IMR-90 (cell line): ENCODE results near the gene PPOX. TPM values are rescaled to one million over a fixed set of nuclear protein-coding genes. Genes with fewer than 3 reads are reported as not detected.

Experiments used
- ATAC-seq: fragments of 200-7000 bp; cut with Tn5 transposase; 2 replicates; pipeline ENCODE4 v1.9.1; 2020; ENCODE audit warnings: low read depth, mild to moderate bottlenecking, moderate library complexity
- Bru-seq: library from RNA; stranded (reverse); fragments of 400-500 nt; gene quantifications from one replicate; lab custom pipeline; 2021; lab: Mats Ljungman, UMichigan
- BruChase-seq, 2 experiments: library from RNA; stranded (reverse); fragments of 400-500 nt; gene quantifications; one replicate each; lab custom pipeline; 2021; lab: Mats Ljungman, UMichigan
- BruUV-seq: library from RNA; stranded (reverse); fragments of 400-500 nt; replicated peaks from 2 replicates; lab custom pipeline; 2021; lab: Mats Ljungman, UMichigan
- CTCF ChIA-PET: fragments of 300-600 bp; formaldehyde crosslinking; extraction: SDS; loops from one replicate; lab custom pipeline; 2021; ENCODE audit warnings: antibody characterized with exemption; lab: Yijun Ruan, JAX
- POLR2A ChIA-PET: fragments of 300-600 bp; sonication (Branson Sonifier 250); formaldehyde crosslinking; loops from one replicate; lab custom pipeline; 2022; ENCODE audit warnings: antibody characterized with exemption; ENCODE audit not compliant: unreplicated experiment; lab: Charles Lee
- DNase-seq: peaks from one replicate; pipeline ENCODE4 v3.0.0; 2013
- H2AFZ ChIP-seq: replicated peaks from 2 replicates; pipeline ENCODE3; 2013; ENCODE audit warnings: low read length, mild to moderate bottlenecking; ENCODE audit not compliant: poor library complexity
- H2AK5ac ChIP-seq: 2 replicates; pipeline ENCODE4 v1.6.1; 2013; ENCODE audit warnings: low read depth, low read length, inconsistent platforms
- H2AK9ac ChIP-seq: replicated peaks from 2 replicates; pipeline ENCODE3; 2013; ENCODE audit warnings: mild to moderate bottlenecking, low read depth, low read length, moderate library complexity; ENCODE audit not compliant: poor library complexity
- H2BK120ac ChIP-seq: 2 replicates; pipeline ENCODE4 v1.6.1; 2013; ENCODE audit warnings: low read depth, low read length, inconsistent platforms
- H2BK15ac ChIP-seq: 3 replicates; pipeline ENCODE4 v1.6.1; 2013; ENCODE audit warnings: low read depth, low read length, inconsistent platforms
- H2BK20ac ChIP-seq: 2 replicates; pipeline ENCODE4 v1.6.1; 2013; ENCODE audit warnings: low read depth, mild to moderate bottlenecking, inconsistent platforms, low read length, moderate library complexity
- H2BK5ac ChIP-seq: 2 replicates; pipeline ENCODE4 v1.6.1; 2013; ENCODE audit warnings: mild to moderate bottlenecking, low read depth, low read length, inconsistent platforms; ENCODE audit not compliant: poor library complexity, severe bottlenecking
- H3K14ac ChIP-seq: replicated peaks from 2 replicates; pipeline ENCODE4 v1.6.1; 2013; ENCODE audit warnings: low read depth, low read length, inconsistent platforms
- H3K18ac ChIP-seq: 2 replicates; pipeline ENCODE4 v1.6.1; 2013; ENCODE audit warnings: low read depth, low read length, control low read depth
- H3K23ac ChIP-seq: 2 replicates; pipeline ENCODE4 v1.6.1; 2013; ENCODE audit warnings: low read depth, low read length, inconsistent platforms
- H3K27ac ChIP-seq: 2 replicates; pipeline ENCODE4 v1.5.1; 2013; ENCODE audit warnings: mild to moderate bottlenecking, control low read depth, low read length; ENCODE audit not compliant: insufficient read depth
- H3K27me3 ChIP-seq: 2 replicates; pipeline ENCODE4 v1.6.1; 2013; ENCODE audit warnings: low read length; ENCODE audit not compliant: control insufficient read depth, insufficient read depth
- H3K36me3 ChIP-seq: 2 replicates; pipeline ENCODE4 v1.6.1; 2013; ENCODE audit warnings: low read length, mixed read lengths; ENCODE audit not compliant: control insufficient read depth, insufficient read depth
- H3K4ac ChIP-seq: 2 replicates; pipeline ENCODE4 v1.6.1; 2013; ENCODE audit warnings: low read depth, low read length, inconsistent platforms
- H3K4me1 ChIP-seq: 2 replicates; pipeline ENCODE4 v1.6.1; 2013; ENCODE audit warnings: low read length, mixed read lengths; ENCODE audit not compliant: control insufficient read depth, insufficient read depth
- H3K4me2 ChIP-seq: 2 replicates; pipeline ENCODE4 v1.6.1; 2013; ENCODE audit warnings: low read depth, mild to moderate bottlenecking, control low read depth, low read length, moderate library complexity
- H3K4me3 ChIP-seq: 2 replicates; pipeline ENCODE4 v1.5.1; 2013; ENCODE audit warnings: low read depth, mild to moderate bottlenecking, control low read depth, low read length, moderate library complexity; ENCODE audit not compliant: insufficient read depth
- H3K56ac ChIP-seq: 2 replicates; pipeline ENCODE4 v1.6.1; 2013; ENCODE audit warnings: low read length, inconsistent platforms; ENCODE audit not compliant: insufficient read depth; ENCODE audit errors: extremely low read depth
- H3K79me1 ChIP-seq, 2 experiments: 2 replicates each; pipeline ENCODE4 v1.6.1; 2013; ENCODE audit warnings: low read length in 2 of 2, inconsistent platforms in 1 of 2, low read depth in 1 of 2
- H3K9ac ChIP-seq: 2 replicates; pipeline ENCODE4 v1.6.1; 2013; ENCODE audit warnings: low read depth, low read length, control low read depth
- H3K9me1 ChIP-seq: 2 replicates; pipeline ENCODE4 v1.6.1; 2013; ENCODE audit warnings: low read length, inconsistent platforms; ENCODE audit not compliant: insufficient read depth
- H3K9me3 ChIP-seq: 2 replicates; pipeline ENCODE4 v1.6.1; 2013; ENCODE audit warnings: low read length; ENCODE audit not compliant: control insufficient read depth, insufficient read depth
- H4K20me1 ChIP-seq: 2 replicates; pipeline ENCODE4 v1.6.1; 2013; ENCODE audit warnings: low read length, inconsistent platforms; ENCODE audit not compliant: insufficient read depth
- H4K5ac ChIP-seq: 2 replicates; pipeline ENCODE4 v1.6.1; 2013; ENCODE audit warnings: mild to moderate bottlenecking, low read depth, low read length, control low read depth
- H4K8ac ChIP-seq, 2 experiments: 2 replicates each; pipeline ENCODE4 v1.6.1; 2013; ENCODE audit warnings: low read depth in 2 of 2, low read length in 2 of 2, control low read depth in 1 of 2, inconsistent platforms in 1 of 2
- H4K91ac ChIP-seq: 2 replicates; pipeline ENCODE4 v1.6.1; 2013; ENCODE audit warnings: low read depth, low read length, inconsistent platforms; ENCODE audit not compliant: insufficient read depth
- CEBPB ChIP-seq: IDR thresholded peaks from 2 replicates; pipeline ENCODE4 v1.6.1; 2012; ENCODE audit warnings: low read depth, low read length, improper control_type of control experiment
- CTCF ChIP-seq: conservative IDR thresholded peaks from 2 replicates; pipeline ENCODE4 v1.5.1; 2012; ENCODE audit warnings: mild to moderate bottlenecking, low read depth, low read length, improper control_type of control experiment
- ELK1 ChIP-seq: fragments of 150-350 bp; IDR thresholded peaks from 2 replicates; pipeline ENCODE4 v1.6.1; 2016; ENCODE audit warnings: low read depth, mild to moderate bottlenecking, low read length, moderate library complexity, borderline replicate concordance
- FOS ChIP-seq: fragments of 150-350 bp; IDR thresholded peaks from 2 replicates; pipeline ENCODE4 v1.6.1; 2016; ENCODE audit warnings: low read depth, low read length
- MAFK ChIP-seq: IDR thresholded peaks from 2 replicates; pipeline ENCODE4 v1.6.1; 2012; ENCODE audit warnings: low read depth, low read length, improper control_type of control experiment
- MAZ ChIP-seq: IDR thresholded peaks from 2 replicates; pipeline ENCODE4 v1.6.1; 2012; ENCODE audit warnings: low read depth, mild to moderate bottlenecking, low read length, improper control_type of control experiment, moderate library complexity, borderline replicate concordance
- MXI1 ChIP-seq: IDR thresholded peaks from 2 replicates; pipeline ENCODE4 v1.6.1; 2012; ENCODE audit warnings: low read depth, mild to moderate bottlenecking, low read length, moderate library complexity, borderline replicate concordance
- RCOR1 ChIP-seq: IDR thresholded peaks from 2 replicates; pipeline ENCODE4 v1.6.1; 2012; ENCODE audit warnings: mild to moderate bottlenecking, low read length, improper control_type of control experiment; ENCODE audit not compliant: insufficient replicate concordance
- RFX5 ChIP-seq: IDR thresholded peaks from 2 replicates; pipeline ENCODE4 v1.8.0; 2012; ENCODE audit warnings: low read depth, mild to moderate bottlenecking, low read length, moderate library complexity
- USF2 ChIP-seq: fragments of 150-350 bp; IDR thresholded peaks from 2 replicates; pipeline ENCODE4 v1.6.1; 2017; ENCODE audit warnings: mild to moderate bottlenecking, antibody characterized with exemption, low read length, low read depth
- WGBS, 2 experiments: methylation state at CpG; one replicate each; pipeline versions ENCODE4 v1.1.5 to v1.1.7; 2013; ENCODE audit warnings: missing lambda C conversion rate in 2 of 2; ENCODE audit not compliant: insufficient read length in 1 of 2; ENCODE audit errors: extremely low coverage in 2 of 2; 5-methylcytosine and 5-hydroxymethylcytosine counted together
- dilution Hi-C: fragments of 300-500 bp; cut with HindIII; formaldehyde crosslinking; loops from one replicate; pipeline ENCODE4 v1.14.3; 2018; ENCODE audit warnings: low sequenced_read_pairs; ENCODE audit not compliant: unreplicated experiment
- in situ Hi-C: fragments of 300-500 bp; cut with MboI; formaldehyde crosslinking; loops from 3 replicates; pipeline ENCODE4 v1.14.3; 2019; ENCODE audit warnings: low sequenced_read_pairs, inconsistent platforms, mixed read lengths
- intact Hi-C: fragments of 100-400 bp; cut with micrococcal nuclease; formaldehyde crosslinking; loops from 2 replicates; pipeline ENCODE4 v1.10.0; 2022
- long read RNA-seq: library from polyadenylated mRNA; unstranded; transcript quantifications from one replicate; pipeline ENCODE4 v2.0.0, GENCODE V29; 2021; ENCODE audit not compliant: unreplicated experiment
- polyA plus RNA-seq, 3 experiments: library from polyadenylated mRNA; depleted of rRNA; stranded (reverse); fragments of >200 nt; gene quantifications; 2 replicates each; pipeline ENCODE4 v1.2.3, GENCODE V29; 2012; ENCODE audit warnings: low replicate concordance in 1 of 3
- total RNA-seq: library from RNA; depleted of rRNA; stranded (reverse); fragments of >200 nt; gene quantifications from 2 replicates; pipeline ENCODE4 v1.2.3, GENCODE V29; 2012; rRNA removed

PPOX gene
- total RNA-seq (6.1 TPM in 2 replicates), polyA plus RNA-seq (2012; rRNA removed) (14.3 and 14.8 TPM in 2 replicates), Bru-seq, nascent RNA (percentile 48 among the genes with signal in this experiment), BruChase-seq, experiment 1, labeled RNA remaining after a 6-hour chase (percentile 60 among the genes with signal in this experiment), BruChase-seq, experiment 2, labeled RNA remaining after a 2-hour chase (percentile 56 among the genes with signal in this experiment)
- 6.3 and 12.0 TPM in 2 replicates for polyA plus RNA-seq (2012; cell fraction: cytosol; rRNA removed)
- 86.8 and 100 TPM in 2 replicates for polyA plus RNA-seq (2012; cell fraction: nucleus; rRNA removed; ENCODE audit: low replicate concordance)
- long read RNA-seq, partial matches to known transcripts = 3 of 23 reads
- long read RNA-seq, other reads (novel, unspliced or antisense) = 17 of 23 reads

GRCh38 chr1:161165742-161166668 lies at the start of gene PPOX:
Gene PPOX, plus strand, starts transcription at chr1:161166426. Its CDS starts 422 bp downstream, at chr1:161166848.
- Histone ChIP-seq H2AK5ac (peak within 1 kb of the TSS; percentile 51; the same call in 1 of the 2 replicates), H3K9me3 (no peaks in the 10 kb centered on the region), H4K91ac (no peak within 1 kb of the TSS), H3K4ac (peak within 1 kb of the TSS; percentile 55), H3K36me3 (peaks cover 35% of the 10 kb centered on the region), H4K20me1 (no peaks in the 10 kb centered on the region), H2BK5ac (peak within 1 kb of the TSS; percentile 36), H3K79me1 (peaks cover 9 to 19% of the 10 kb centered on the region in 2 experiments; a peak in 3 of 4 replicates), H3K4me3 (peak within 1 kb of the TSS; percentile 72), H3K27ac (peak within 1 kb of the TSS; percentile 52), H2BK120ac (no peak within 1 kb of the TSS), H2BK15ac (no peak within 1 kb of the TSS), H2AK9ac (peak within 1 kb of the TSS; percentile 86), H3K18ac (no peak within 1 kb of the TSS), H2AFZ (peak within 1 kb of the TSS; percentile 95), H4K5ac (peak within 1 kb of the TSS; percentile 23), H3K14ac (peak within 1 kb of the TSS; percentile 68), H3K4me2 (peak within 1 kb of the TSS; percentile 89), H3K9ac (peak within 1 kb of the TSS; percentile 72), H3K23ac (no peak within 1 kb of the TSS), H3K9me1 (peaks cover 6% of the 10 kb centered on the region; the same call in 1 of the 2 replicates), H4K8ac (peak within 1 kb of the TSS; percentile 24 to 88; a peak in 3 of 4 replicates), H3K4me1 (peaks cover 2% of the 10 kb centered on the region; the same call in 1 of the 2 replicates), H2BK20ac (no peak within 1 kb of the TSS), H3K56ac (peak within 1 kb of the TSS; percentile 63), H3K27me3 (no peaks in the 10 kb centered on the region)
- dilution Hi-C loops (no loop called here), in situ Hi-C loops (no loop called here), intact Hi-C loops (no loop called here)
- ATAC-seq (peak; percentile 96), DNase-seq (peak; percentile 98)
- BruUV-seq = no TSS peak
- ChIA-PET POLR2A (no interaction called here), CTCF (interaction anchor here (0.6 to 2.2 kb wide), 6 partner anchors 11 to 176 kb away, joined by 3 to 5 read pairs (median 4); partner anchors contain the start of genes B4GALT3 and TOMM40L)
- WGBS, 2 experiments = 0% methylated on average over 5 of the region's 54 CpGs; no CpG with 5 or more reads in 1 of the 2 experiments
- no peak for TF ChIP-seq ELK1
- no peak for TF ChIP-seq MAZ
- no peak for TF ChIP-seq RFX5
- TF ChIP-seq RCOR1 = no peak
- peak; percentile 79 for TF ChIP-seq USF2
- no peak for TF ChIP-seq CEBPB
- no peak for TF ChIP-seq MXI1
- no peak for TF ChIP-seq FOS
- TF ChIP-seq CTCF = peak; percentile 41
- TF ChIP-seq MAFK = no peak
